ENCODE results near the gene CNTNAP5. TPM values are rescaled to one million over a fixed set of nuclear protein-coding genes. Genes with fewer than 3 reads are reported as not detected.

CNTNAP5 gene
- total RNA-seq, 4 donors from 2014 or later, result 0.20 to 1.4 (median 0.68) TPM; not detected in 1

- H3K36me3 ChIP-seq, result no peaks in the 10 kb centered on the region
- H3K27me3 ChIP-seq, result no peaks in the 10 kb centered on the region
- no peak for DNase-seq
- in situ Hi-C loops (cut with MboI; ENCODE audit: low pct_ligation_motif_present in 1 of 4, low pct_unique_long_range_greater_than_20kb in 1 of 4, low sequenced_read_pairs in 3 of 4) (no loop called here), intact Hi-C loops (cut with DNase I; ENCODE audit: low total_unique reads) (no loop called here)
- no peaks in the 10 kb centered on the region for H3K4me1 ChIP-seq
- no peak overlapping the region for H3K4me3 ChIP-seq
- no peak overlapping the region for H3K27ac ChIP-seq
- TF ChIP-seq POLR2AphosphoS5 (IDR thresholded peaks at IDR 0.05) (no peak), EP300 (IDR thresholded peaks at IDR 0.05; ENCODE audit: low read depth) (no peak)
- no peaks in the 10 kb centered on the region for H3K9me3 ChIP-seq
- 92 to 93% methylated on average over 4 to 5 of the region's 5 CpGs for WGBS, 2 donors (ENCODE audit: low coverage in 1 of 2)
Observed at GRCh38 chr2:124883595-124883994, 858.5 kb downstream of the CNTNAP5 start.

- in situ Hi-C loops (cut with MboI; ENCODE audit: low pct_ligation_motif_present in 1 of 4, low pct_unique_long_range_greater_than_20kb in 1 of 4, low sequenced_read_pairs in 3 of 4), result no loop called here
- H3K9me3 ChIP-seq, result no peaks in the 10 kb centered on the region
- H3K36me3 ChIP-seq, result no peaks in the 10 kb centered on the region
- 67 to 78% methylated on average over 1 to 2 of the region's 2 CpGs for WGBS, 2 donors (ENCODE audit: low coverage in 1 of 2)
- no peak overlapping the region for H3K4me3 ChIP-seq
- no peak for DNase-seq
- H3K4me1 ChIP-seq, result no peaks in the 10 kb centered on the region
- no peak overlapping the region for H3K27ac ChIP-seq
- intact Hi-C loops (cut with DNase I; ENCODE audit: low total_unique reads), result no loop called here
- no peaks in the 10 kb centered on the region for H3K27me3 ChIP-seq
- TF ChIP-seq CTCF (IDR thresholded peaks at IDR 0.05) (no peak), POLR2AphosphoS5 (IDR thresholded peaks at IDR 0.05) (no peak), EP300 (IDR thresholded peaks at IDR 0.05; ENCODE audit: low read depth) (no peak), POLR2A (IDR thresholded peaks at IDR 0.05) (no peak)
Observed at GRCh38 chr2:124884315-124884714, 859.2 kb downstream of the CNTNAP5 start.

- DNase-seq, result no peak
- Histone ChIP-seq H3K27ac (no peak overlapping the region), H3K36me3 (no peaks in the 10 kb centered on the region), H3K4me3 (no peak overlapping the region), H3K4me1 (no peaks in the 10 kb centered on the region), H3K9me3 (no peaks in the 10 kb centered on the region), H3K27me3 (no peaks in the 10 kb centered on the region)
- in situ Hi-C loops (cut with MboI; ENCODE audit: low pct_ligation_motif_present in 1 of 4, low pct_unique_long_range_greater_than_20kb in 1 of 4, low sequenced_read_pairs in 3 of 4), result no loop called here
- TF ChIP-seq CTCF (IDR thresholded peaks at IDR 0.05) (no peak), POLR2A (IDR thresholded peaks at IDR 0.05) (no peak), EP300 (IDR thresholded peaks at IDR 0.05; ENCODE audit: low read depth) (no peak), POLR2AphosphoS5 (IDR thresholded peaks at IDR 0.05) (no peak)
- intact Hi-C loops (cut with DNase I; ENCODE audit: low total_unique reads), result no loop called here
Observed at GRCh38 chr2:124886216-124886615, 861.1 kb downstream of the CNTNAP5 start.

GRCh38 chr2:124887466-124887865 lies 862.4 kb downstream of the CNTNAP5 start:
- no peak for TF ChIP-seq POLR2AphosphoS5 (IDR thresholded peaks at IDR 0.05)
- intact Hi-C loops (cut with DNase I; ENCODE audit: low total_unique reads) (no loop called here), in situ Hi-C loops (cut with MboI; ENCODE audit: low pct_ligation_motif_present in 1 of 4, low pct_unique_long_range_greater_than_20kb in 1 of 4, low sequenced_read_pairs in 3 of 4) (no loop called here)
- H3K27ac ChIP-seq, result no peak overlapping the region
- no peaks in the 10 kb centered on the region for H3K36me3 ChIP-seq
- no peaks in the 10 kb centered on the region for H3K4me1 ChIP-seq
- no peak for DNase-seq
- H3K4me3 ChIP-seq, result no peak overlapping the region
- no peaks in the 10 kb centered on the region for H3K27me3 ChIP-seq
- H3K9me3 ChIP-seq, result no peaks in the 10 kb centered on the region
- WGBS, 2 donors (ENCODE audit: low coverage in 1 of 2), result 82 to 84% methylated on average over 3 of the region's 3 CpGs

GRCh38 chr2:124888431-124888830 lies 863.3 kb downstream of the CNTNAP5 start:
- no peak for DNase-seq
- H3K27ac ChIP-seq, result no peak overlapping the region
- H3K9me3 ChIP-seq, result no peaks in the 10 kb centered on the region
- H3K4me1 ChIP-seq, result no peaks in the 10 kb centered on the region
- intact Hi-C loops (cut with DNase I; ENCODE audit: low total_unique reads) (no loop called here), in situ Hi-C loops (cut with MboI; ENCODE audit: low pct_ligation_motif_present in 1 of 4, low pct_unique_long_range_greater_than_20kb in 1 of 4, low sequenced_read_pairs in 3 of 4) (no loop called here)
- H3K4me3 ChIP-seq, result no peak overlapping the region
- TF ChIP-seq POLR2A (IDR thresholded peaks at IDR 0.05) (no peak), POLR2AphosphoS5 (IDR thresholded peaks at IDR 0.05) (no peak), CTCF (IDR thresholded peaks at IDR 0.05) (no peak), EP300 (IDR thresholded peaks at IDR 0.05; ENCODE audit: low read depth) (no peak)
- 83 to 100% methylated on average over 1 of the region's 1 CpG for WGBS, 2 donors (ENCODE audit: low coverage in 1 of 2)
- H3K27me3 ChIP-seq, result no peaks in the 10 kb centered on the region
- no peaks in the 10 kb centered on the region for H3K36me3 ChIP-seq
